ENCODE data around the gene RSBN1L. TPM values are rescaled to one million over a fixed set of nuclear protein-coding genes. Genes with fewer than 3 reads are reported as not detected.

Gene RSBN1L
- total and polyA plus RNA-seq, 11 donors: 4.0 to 12.1 (median 9.0) TPM

- WGBS, 4 donors: 64 to 74% (median 70%) methylated on average over 9 of the region's 9 CpGs
- ATAC-seq: no peak
- Histone ChIP-seq H3K4me3 (no peak overlapping the region), H3K27ac (no peak overlapping the region), H3K27me3 (no peaks in the 10 kb centered on the region), H3K36me3 (peaks cover 0 to 29% (median 14%) of the 10 kb centered on the region in 9 donors), H3K9me3 (no peaks in the 10 kb centered on the region), H3K4me1 (peaks cover 0 to 37% (median 16%) of the 10 kb centered on the region in 12 donors)
- no peak for DNase-seq
- intact Hi-C loops (cut with DNase I): no loop called here
- TF ChIP-seq POLR2A (IDR thresholded peaks at IDR 0.05): no peak
- TF ChIP-seq CTCF (IDR thresholded peaks at IDR 0.05): no peak
These were observed 38.6 kb downstream of the RSBN1L start for GRCh38 chr7:77734659-77735421.

- ATAC-seq: no peak
- DNase-seq: no peak
These were observed 39.2 kb downstream of the RSBN1L start for GRCh38 chr7:77735457-77735856.

GRCh38 chr7:77736991-77737390 lies 40.7 kb downstream of the RSBN1L start:
- H3K27me3 ChIP-seq: no peaks in the 10 kb centered on the region
- intact Hi-C loops (cut with DNase I): no loop called here
- ATAC-seq (no peak), DNase-seq (no peak)
- no peak overlapping the region for H3K27ac ChIP-seq
- peaks cover 0 to 21% (median 9%) of the 10 kb centered on the region in 12 donors for H3K4me1 ChIP-seq
- WGBS, 4 donors: 88 to 90% (median 89%) methylated on average over 5 of the region's 5 CpGs
- H3K4me3 ChIP-seq: no peak overlapping the region
- TF ChIP-seq POLR2A (IDR thresholded peaks at IDR 0.05) (no peak), CTCF (IDR thresholded peaks at IDR 0.05) (no peak)
- H3K9me3 ChIP-seq: no peaks in the 10 kb centered on the region
- H3K36me3 ChIP-seq: peaks cover 0 to 32% (median 14%) of the 10 kb centered on the region in 9 donors

More at GRCh38 chr7:77735457-77735856, 39.2 kb downstream of the RSBN1L start:
- Histone ChIP-seq H3K27me3 (no peaks in the 10 kb centered on the region), H3K36me3 (peaks cover 0 to 29% (median 14%) of the 10 kb centered on the region in 9 donors), H3K27ac (no peak overlapping the region), H3K4me1 (peaks cover 0 to 33% (median 14%) of the 10 kb centered on the region in 12 donors), H3K4me3 (no peak overlapping the region), H3K9me3 (no peaks in the 10 kb centered on the region)
- 79 to 94% (median 89%) methylated on average over 1 of the region's 1 CpG for WGBS, 4 donors
- TF ChIP-seq CTCF (IDR thresholded peaks at IDR 0.05): no peak
- no peak for TF ChIP-seq POLR2A (IDR thresholded peaks at IDR 0.05)
- intact Hi-C loops (cut with DNase I): no loop called here

- intact Hi-C loops (cut with DNase I): no loop called here
- ATAC-seq (no peak), DNase-seq (no peak)
- WGBS, 4 donors: 97 to 100% (median 99%) methylated on average over 1 of the region's 1 CpG
- Histone ChIP-seq H3K27me3 (no peaks in the 10 kb centered on the region), H3K4me1 (peaks cover 0 to 21% (median 9%) of the 10 kb centered on the region in 12 donors), H3K4me3 (no peak overlapping the region), H3K36me3 (peaks cover 0 to 36% (median 14%) of the 10 kb centered on the region in 9 donors), H3K9me3 (no peaks in the 10 kb centered on the region), H3K27ac (no peak overlapping the region)
- TF ChIP-seq POLR2A (IDR thresholded peaks at IDR 0.05) (no peak), CTCF (IDR thresholded peaks at IDR 0.05) (no peak)
These were observed 42.1 kb downstream of the RSBN1L start for GRCh38 chr7:77738382-77738781.
